Nephron (organoid): ENCODE data around the gene RCCD1.

Experiments used
- H3K27ac Mint-ChIP-seq, 3 experiments: 2 replicates each; pipeline ENCODE4 v1.8.0; 2020; ENCODE audit warnings: mixed read lengths in 3 of 3, mild to moderate bottlenecking in 2 of 3, moderate library complexity in 1 of 3
- H3K27me3 Mint-ChIP-seq: 2 replicates; pipeline ENCODE4 v1.8.0; 2021; ENCODE audit warnings: low read depth, mild to moderate bottlenecking, moderate library complexity, mixed read lengths
- H3K36me3 Mint-ChIP-seq: 2 replicates; pipeline ENCODE4 v1.8.0; 2020; ENCODE audit warnings: low read depth, mixed read lengths
- H3K4me1 Mint-ChIP-seq: 2 replicates; pipeline ENCODE4 v1.8.0; 2020; ENCODE audit warnings: mixed read lengths
- H3K4me3 Mint-ChIP-seq, 3 experiments: 2 replicates each; pipeline ENCODE4 v1.8.0; 2020; ENCODE audit warnings: mild to moderate bottlenecking in 3 of 3, mixed read lengths in 3 of 3, moderate library complexity in 2 of 3
- H3K9me3 Mint-ChIP-seq: 2 replicates; pipeline ENCODE4 v1.8.0; 2020; ENCODE audit warnings: mixed read lengths
- TF ChIP-seq, protein P1 (sequence below), 3 experiments: fragments of 200-600 bp; sonication (generic); IDR thresholded peaks; one replicate each; pipeline ENCODE4 v1.5.0; 2021; ENCODE audit warnings: antibody characterized with exemption in 3 of 3; ENCODE audit not compliant: unreplicated experiment in 3 of 3

RCCD1 gene

DNA sequence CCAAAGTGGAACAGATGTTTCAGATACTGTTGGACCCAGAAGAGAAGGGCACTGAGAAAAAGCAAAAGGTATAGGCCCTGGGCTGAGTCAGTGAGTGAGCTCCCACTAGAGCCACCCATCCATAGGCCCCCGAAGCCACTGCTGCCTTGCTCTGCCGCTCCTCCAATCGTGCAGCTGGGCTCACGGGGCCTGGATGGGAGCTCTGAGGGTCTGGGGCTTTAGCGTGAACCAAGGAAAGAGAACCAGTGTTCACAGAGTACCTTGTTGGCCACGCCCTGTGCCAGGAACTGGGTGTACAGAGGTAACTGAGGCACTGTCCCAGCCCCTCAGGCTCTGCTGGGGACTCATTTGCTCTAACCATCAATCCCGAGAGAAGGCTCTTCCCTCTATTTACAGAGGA, 14.9 kb upstream of the RCCD1 start:
- TF ChIP-seq, protein P1, sequence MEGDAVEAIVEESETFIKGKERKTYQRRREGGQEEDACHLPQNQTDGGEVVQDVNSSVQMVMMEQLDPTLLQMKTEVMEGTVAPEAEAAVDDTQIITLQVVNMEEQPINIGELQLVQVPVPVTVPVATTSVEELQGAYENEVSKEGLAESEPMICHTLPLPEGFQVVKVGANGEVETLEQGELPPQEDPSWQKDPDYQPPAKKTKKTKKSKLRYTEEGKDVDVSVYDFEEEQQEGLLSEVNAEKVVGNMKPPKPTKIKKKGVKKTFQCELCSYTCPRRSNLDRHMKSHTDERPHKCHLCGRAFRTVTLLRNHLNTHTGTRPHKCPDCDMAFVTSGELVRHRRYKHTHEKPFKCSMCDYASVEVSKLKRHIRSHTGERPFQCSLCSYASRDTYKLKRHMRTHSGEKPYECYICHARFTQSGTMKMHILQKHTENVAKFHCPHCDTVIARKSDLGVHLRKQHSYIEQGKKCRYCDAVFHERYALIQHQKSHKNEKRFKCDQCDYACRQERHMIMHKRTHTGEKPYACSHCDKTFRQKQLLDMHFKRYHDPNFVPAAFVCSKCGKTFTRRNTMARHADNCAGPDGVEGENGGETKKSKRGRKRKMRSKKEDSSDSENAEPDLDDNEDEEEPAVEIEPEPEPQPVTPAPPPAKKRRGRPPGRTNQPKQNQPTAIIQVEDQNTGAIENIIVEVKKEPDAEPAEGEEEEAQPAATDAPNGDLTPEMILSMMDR (IDR thresholded peaks at IDR 0.05; ENCODE audit: unreplicated experiment in 3 of 3) = no peak
- Mint-ChIP-seq H3K9me3 (no peaks in the 10 kb centered on the region), H3K4me3 (no peak overlapping the region), H3K4me1 (peaks cover 12% of the 10 kb centered on the region), H3K27ac (no peak overlapping the region), H3K36me3 (peaks cover 48% of the 10 kb centered on the region), H3K27me3 (no peaks in the 10 kb centered on the region)

DNA sequence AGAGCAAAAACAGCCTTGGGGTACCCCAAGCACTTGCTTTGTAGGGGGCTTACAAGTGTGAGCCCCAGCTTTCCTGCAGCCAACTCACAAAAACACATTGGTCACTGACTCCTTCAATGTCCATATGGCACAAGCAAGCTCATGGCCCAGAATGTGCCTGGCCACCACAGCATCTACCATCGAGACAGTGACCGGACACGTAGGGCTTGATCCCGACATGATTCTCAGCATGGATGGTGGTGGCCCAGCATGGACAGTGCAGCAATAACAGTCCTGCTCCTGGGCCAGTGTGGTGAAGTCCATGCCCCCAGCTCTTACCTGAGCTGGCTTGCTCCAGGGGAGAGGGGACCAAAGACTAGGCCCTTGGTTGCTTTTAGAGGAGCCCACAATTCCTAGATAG, 13.6 kb upstream of the RCCD1 start:
- peaks cover 9% of the 10 kb centered on the region for H3K4me1 Mint-ChIP-seq
- H3K4me3 Mint-ChIP-seq = no peak overlapping the region
- TF ChIP-seq, protein P1 (IDR thresholded peaks at IDR 0.05; ENCODE audit: unreplicated experiment in 3 of 3) = no peak
- peaks cover 51% of the 10 kb centered on the region for H3K36me3 Mint-ChIP-seq
- H3K27me3 Mint-ChIP-seq = no peaks in the 10 kb centered on the region
- no peaks in the 10 kb centered on the region for H3K9me3 Mint-ChIP-seq
- H3K27ac Mint-ChIP-seq = no peak overlapping the region

DNA sequence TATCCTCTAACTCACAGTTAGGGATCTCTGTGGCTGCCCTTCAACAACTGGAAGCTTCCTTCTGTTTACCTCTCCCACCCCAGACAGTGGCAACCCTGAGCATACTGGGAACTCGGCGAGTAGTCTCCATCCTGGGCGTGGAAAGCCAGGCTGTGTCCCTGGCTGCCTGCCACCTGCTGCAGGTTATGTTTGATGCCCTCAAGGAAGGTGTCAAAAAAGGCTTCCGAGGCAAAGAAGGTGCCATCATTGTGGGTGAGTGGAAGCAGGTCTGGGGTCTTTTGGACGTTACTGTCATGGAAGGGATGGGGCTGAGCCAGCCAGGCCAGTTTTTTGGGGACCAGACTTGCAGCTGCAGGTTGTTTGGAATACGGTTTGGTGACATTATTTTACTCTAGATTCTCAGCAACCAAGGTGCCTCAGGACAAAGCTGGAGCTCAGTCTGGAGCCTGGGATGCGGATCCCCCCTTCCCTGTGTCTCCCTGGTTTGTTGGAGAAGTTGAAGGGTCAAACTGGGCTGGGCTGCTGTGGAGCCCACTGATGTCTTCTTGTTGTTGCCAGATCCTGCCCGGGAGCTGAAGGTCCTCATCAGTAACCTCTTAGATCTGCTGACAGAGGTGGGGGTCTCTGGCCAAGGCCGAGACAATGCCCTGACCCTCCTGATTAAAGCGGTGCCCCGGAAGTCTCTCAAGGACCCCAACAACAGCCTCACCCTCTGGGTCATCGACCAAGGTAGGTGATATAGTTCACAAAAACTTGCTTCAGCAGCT, 12.1 kb upstream of the RCCD1 start:
- TF ChIP-seq, protein P1 (IDR thresholded peaks at IDR 0.05; ENCODE audit: unreplicated experiment in 3 of 3) = no peak
- Mint-ChIP-seq H3K4me1 (no peaks in the 10 kb centered on the region), H3K4me3 (no peak overlapping the region), H3K27me3 (no peaks in the 10 kb centered on the region), H3K9me3 (no peaks in the 10 kb centered on the region), H3K27ac (no peak overlapping the region), H3K36me3 (peaks cover 55% of the 10 kb centered on the region)

DNA sequence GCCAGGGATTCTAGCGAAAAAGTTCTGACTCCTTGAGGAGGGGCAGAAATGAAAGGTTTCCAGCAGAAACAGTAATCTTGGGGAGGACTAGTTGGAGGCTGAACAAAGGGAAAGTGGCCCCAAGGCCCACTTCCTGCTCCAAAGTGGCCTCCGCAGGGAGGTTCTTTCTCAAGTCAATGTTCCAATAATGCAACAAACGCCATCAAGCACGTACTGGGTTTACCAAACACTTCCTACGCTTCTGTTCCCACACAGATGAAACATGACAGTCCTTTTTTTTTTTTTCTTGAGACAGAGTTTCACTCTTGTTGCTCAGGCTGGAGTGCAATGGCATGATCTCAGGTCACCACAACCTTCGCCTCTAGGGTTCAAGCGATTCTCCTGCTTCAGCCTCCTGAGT, 9.6 kb upstream of the RCCD1 start:
- Mint-ChIP-seq H3K27me3 (no peaks in the 10 kb centered on the region), H3K4me3 (no peak overlapping the region), H3K36me3 (peaks cover 56% of the 10 kb centered on the region), H3K9me3 (no peaks in the 10 kb centered on the region), H3K27ac (no peak overlapping the region), H3K4me1 (no peaks in the 10 kb centered on the region)
- TF ChIP-seq, protein P1 (IDR thresholded peaks at IDR 0.05; ENCODE audit: unreplicated experiment in 3 of 3) = no peak

DNA sequence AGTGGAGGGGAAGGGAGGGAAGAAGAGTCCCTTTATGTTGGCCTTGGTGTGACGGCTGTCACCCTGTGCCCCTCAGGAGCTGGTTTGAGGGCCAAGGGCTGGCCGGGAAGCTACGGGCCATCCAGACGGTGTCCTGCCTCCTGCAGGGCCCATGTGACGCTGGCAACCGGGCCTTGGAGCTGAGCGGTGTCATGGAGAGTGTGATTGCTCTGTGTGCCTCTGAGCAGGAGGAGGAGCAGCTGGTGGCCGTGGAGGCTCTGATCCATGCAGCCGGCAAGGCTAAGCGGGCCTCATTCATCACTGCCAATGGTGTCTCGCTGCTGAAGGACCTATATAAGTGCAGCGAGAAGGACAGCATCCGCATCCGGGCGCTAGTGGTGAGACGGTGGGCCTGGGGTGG, 8.1 kb upstream of the RCCD1 start:
- TF ChIP-seq, protein P1 (IDR thresholded peaks at IDR 0.05; ENCODE audit: unreplicated experiment in 3 of 3) = no peak
- Mint-ChIP-seq H3K4me3 (no peak overlapping the region), H3K36me3 (peaks cover 51% of the 10 kb centered on the region), H3K27me3 (no peaks in the 10 kb centered on the region), H3K9me3 (no peaks in the 10 kb centered on the region), H3K27ac (no peak overlapping the region), H3K4me1 (no peaks in the 10 kb centered on the region)

DNA sequence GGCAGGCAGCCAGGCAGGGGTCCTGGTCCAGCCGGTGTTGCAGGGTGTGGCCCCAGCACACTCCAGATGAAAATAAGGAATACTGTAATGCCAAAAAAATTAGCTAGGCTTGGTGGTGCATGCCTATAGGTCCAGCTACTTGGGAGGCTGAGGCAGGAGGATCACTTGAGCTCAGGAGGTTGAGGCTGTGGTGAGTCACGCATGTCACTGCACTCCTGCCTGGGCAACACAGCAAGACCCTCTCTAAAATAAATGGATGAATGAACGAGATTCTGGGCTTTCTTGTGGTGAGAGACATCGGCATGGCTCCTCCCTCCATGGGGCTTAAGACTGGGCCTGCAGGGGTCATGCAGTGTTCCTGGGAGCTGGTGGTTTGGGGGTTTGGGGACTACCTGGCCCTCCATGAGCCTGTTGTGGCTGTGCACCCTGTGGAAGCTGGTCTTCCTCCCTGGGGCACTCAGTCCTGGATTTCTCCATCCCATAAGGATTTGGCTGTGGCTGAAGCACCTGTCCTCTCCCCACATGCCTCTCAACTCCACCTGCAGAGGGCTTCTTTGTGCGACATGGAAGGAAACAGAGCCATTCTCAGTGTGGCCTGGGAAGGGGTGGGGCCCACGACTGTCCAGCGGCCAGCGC, 7.6 kb upstream of the RCCD1 start:
- TF ChIP-seq, protein P1 (IDR thresholded peaks at IDR 0.05; ENCODE audit: unreplicated experiment in 3 of 3) = no peak

More for the DNA sequence above, 7.6 kb upstream of the RCCD1 start:
- Mint-ChIP-seq H3K4me3 (no peak overlapping the region), H3K9me3 (no peaks in the 10 kb centered on the region), H3K27me3 (no peaks in the 10 kb centered on the region), H3K27ac (no peak overlapping the region), H3K36me3 (peaks cover 53% of the 10 kb centered on the region), H3K4me1 (no peaks in the 10 kb centered on the region)
